ENCODE results near the gene MEP1A.

Gene MEP1A

GRCh38 chr6:46862381-46862780 is 69.2 kb downstream of the MEP1A start:
- H3K14ac ChIP-seq (ENCODE audit: low read length): no peak overlapping the region
- H3K27me3 ChIP-seq (ENCODE audit: control insufficient read depth in 3 of 3, insufficient read depth in 3 of 3, low read depth in 1 of 3, low read length in 3 of 3): no peaks in the 10 kb centered on the region
- no CpG with 5 or more reads among the region's 2 CpGs for WGBS, 2 donors (ENCODE audit: extremely low coverage in 2 of 2, insufficient read length in 2 of 2, insufficient replicate concordance in 1 of 2)
- H3K23ac ChIP-seq (ENCODE audit: low read depth, low read length, poor library complexity): no peak overlapping the region
- H3K4me2 ChIP-seq (ENCODE audit: insufficient read depth, low read length, poor library complexity, severe bottlenecking): no peak overlapping the region
- H2BK5ac ChIP-seq (ENCODE audit: low read length): no peak overlapping the region
- H3K9ac ChIP-seq (ENCODE audit: low read depth, low read length, poor library complexity): no peak overlapping the region
- H3K18ac ChIP-seq (ENCODE audit: low read length): no peak overlapping the region
- no peaks in the 10 kb centered on the region for H3K79me1 ChIP-seq (ENCODE audit: low read depth, low read length)
- H2BK120ac ChIP-seq (ENCODE audit: low read depth, low read length): no peak overlapping the region
- no peaks in the 10 kb centered on the region for H3K4me1 ChIP-seq (ENCODE audit: control insufficient read depth in 2 of 2, insufficient read depth in 1 of 2, low read depth in 1 of 2, low read length in 2 of 2)
- H3K27ac ChIP-seq (replicated peaks; ENCODE audit: low read length): no peak overlapping the region
- no peak overlapping the region for H4K8ac ChIP-seq (ENCODE audit: low read depth, low read length)
- H2BK15ac ChIP-seq (ENCODE audit: low read length): no peak overlapping the region
- no peak overlapping the region for H4K91ac ChIP-seq (ENCODE audit: low read depth, low read length, poor library complexity)
- DNase-seq (ENCODE audit: low spot score): no peak
- H2AFZ ChIP-seq (ENCODE audit: low read length): no peak overlapping the region
- H3K4ac ChIP-seq (ENCODE audit: low read length): no peak overlapping the region
- no peaks in the 10 kb centered on the region for H3K9me3 ChIP-seq (replicated peaks in 1 of 2; ENCODE audit: control insufficient read depth in 2 of 2, insufficient read depth in 1 of 2, low read depth in 1 of 2, low read length in 2 of 2)
- H3K36me3 ChIP-seq (replicated peaks in 1 of 2; ENCODE audit: control insufficient read depth in 2 of 2, insufficient read depth in 2 of 2, low read length in 2 of 2): no peaks in the 10 kb centered on the region
- no peak overlapping the region for H2AK5ac ChIP-seq (ENCODE audit: low read depth, low read length)
- no peak overlapping the region for H3K4me3 ChIP-seq (ENCODE audit: low read length in 2 of 2)
- H2BK12ac ChIP-seq (ENCODE audit: low read length): no peak overlapping the region

- Histone ChIP-seq H2BK5ac (ENCODE audit: low read length) (no peak overlapping the region), H4K91ac (ENCODE audit: low read depth, low read length, poor library complexity) (no peak overlapping the region), H3K9ac (ENCODE audit: low read depth, low read length, poor library complexity) (no peak overlapping the region), H3K9me3 (replicated peaks in 1 of 2; ENCODE audit: control insufficient read depth in 2 of 2, insufficient read depth in 1 of 2, low read depth in 1 of 2, low read length in 2 of 2) (no peaks in the 10 kb centered on the region), H3K4me1 (ENCODE audit: control insufficient read depth in 2 of 2, insufficient read depth in 1 of 2, low read depth in 1 of 2, low read length in 2 of 2) (no peaks in the 10 kb centered on the region), H3K4me3 (ENCODE audit: low read length in 2 of 2) (no peak overlapping the region), H2AFZ (ENCODE audit: low read length) (no peak overlapping the region), H4K8ac (ENCODE audit: low read depth, low read length) (no peak overlapping the region), H3K27ac (replicated peaks; ENCODE audit: low read length) (no peak overlapping the region), H3K36me3 (replicated peaks in 1 of 2; ENCODE audit: control insufficient read depth in 2 of 2, insufficient read depth in 2 of 2, low read length in 2 of 2) (no peaks in the 10 kb centered on the region), H3K23ac (ENCODE audit: low read depth, low read length, poor library complexity) (no peak overlapping the region), H2BK12ac (ENCODE audit: low read length) (no peak overlapping the region), H2AK5ac (ENCODE audit: low read depth, low read length) (no peak overlapping the region), H3K4ac (ENCODE audit: low read length) (no peak overlapping the region), H3K14ac (ENCODE audit: low read length) (no peak overlapping the region), H3K27me3 (ENCODE audit: control insufficient read depth in 3 of 3, insufficient read depth in 3 of 3, low read depth in 1 of 3, low read length in 3 of 3) (no peaks in the 10 kb centered on the region), H2BK120ac (ENCODE audit: low read depth, low read length) (no peak overlapping the region), H3K4me2 (ENCODE audit: insufficient read depth, low read length, poor library complexity, severe bottlenecking) (no peak overlapping the region), H2BK15ac (ENCODE audit: low read length) (no peak overlapping the region), H3K79me1 (ENCODE audit: low read depth, low read length) (no peaks in the 10 kb centered on the region), H3K18ac (ENCODE audit: low read length) (no peak overlapping the region)
- no CpG with 5 or more reads among the region's 3 CpGs for WGBS, 2 donors (ENCODE audit: extremely low coverage in 2 of 2, insufficient read length in 2 of 2, insufficient replicate concordance in 1 of 2)
- no peak for DNase-seq (ENCODE audit: low spot score)
These were observed 70.6 kb downstream of the MEP1A start for GRCh38 chr6:46863791-46864190.

- no peak overlapping the region for H3K18ac ChIP-seq (ENCODE audit: low read length)
- H2BK120ac ChIP-seq (ENCODE audit: low read depth, low read length): no peak overlapping the region
- H2BK15ac ChIP-seq (ENCODE audit: low read length): no peak overlapping the region
- no peak overlapping the region for H4K91ac ChIP-seq (ENCODE audit: low read depth, low read length, poor library complexity)
- H4K8ac ChIP-seq (ENCODE audit: low read depth, low read length): no peak overlapping the region
- no peak overlapping the region for H2BK5ac ChIP-seq (ENCODE audit: low read length)
- H2AK5ac ChIP-seq (ENCODE audit: low read depth, low read length): no peak overlapping the region
- no peaks in the 10 kb centered on the region for H3K4me1 ChIP-seq (ENCODE audit: control insufficient read depth in 2 of 2, insufficient read depth in 1 of 2, low read depth in 1 of 2, low read length in 2 of 2)
- WGBS, 2 donors (ENCODE audit: extremely low coverage in 2 of 2, insufficient read length in 2 of 2, insufficient replicate concordance in 1 of 2): no CpG with 5 or more reads among the region's 2 CpGs
- H3K23ac ChIP-seq (ENCODE audit: low read depth, low read length, poor library complexity): no peak overlapping the region
- H3K27ac ChIP-seq (replicated peaks; ENCODE audit: low read length): no peak overlapping the region
- H2AFZ ChIP-seq (ENCODE audit: low read length): no peak overlapping the region
- H2BK12ac ChIP-seq (ENCODE audit: low read length): no peak overlapping the region
- H3K27me3 ChIP-seq (ENCODE audit: control insufficient read depth in 3 of 3, insufficient read depth in 3 of 3, low read depth in 1 of 3, low read length in 3 of 3): no peaks in the 10 kb centered on the region
- no peaks in the 10 kb centered on the region for H3K9me3 ChIP-seq (replicated peaks in 1 of 2; ENCODE audit: control insufficient read depth in 2 of 2, insufficient read depth in 1 of 2, low read depth in 1 of 2, low read length in 2 of 2)
- no peak overlapping the region for H3K9ac ChIP-seq (ENCODE audit: low read depth, low read length, poor library complexity)
- no peaks in the 10 kb centered on the region for H3K79me1 ChIP-seq (ENCODE audit: low read depth, low read length)
- H3K4me2 ChIP-seq (ENCODE audit: insufficient read depth, low read length, poor library complexity, severe bottlenecking): no peak overlapping the region
- H3K4ac ChIP-seq (ENCODE audit: low read length): no peak overlapping the region
- no peak for DNase-seq (ENCODE audit: low spot score)
- no peak overlapping the region for H3K14ac ChIP-seq (ENCODE audit: low read length)
- no peak overlapping the region for H3K4me3 ChIP-seq (ENCODE audit: low read length in 2 of 2)
- H3K36me3 ChIP-seq (replicated peaks in 1 of 2; ENCODE audit: control insufficient read depth in 2 of 2, insufficient read depth in 2 of 2, low read length in 2 of 2): no peaks in the 10 kb centered on the region
These were observed 72.0 kb downstream of the MEP1A start for GRCh38 chr6:46865221-46865620.

- no peak overlapping the region for H3K4me3 ChIP-seq (ENCODE audit: low read length in 2 of 2)
- DNase-seq (ENCODE audit: low spot score): no peak
- WGBS, 2 donors (ENCODE audit: extremely low coverage in 2 of 2, insufficient read length in 2 of 2, insufficient replicate concordance in 1 of 2): no CpG with 5 or more reads among the region's 5 CpGs
These were observed 74.2 kb downstream of the MEP1A start for GRCh38 chr6:46867411-46867810.

More at GRCh38 chr6:46867411-46867810, 74.2 kb downstream of the MEP1A start:
- H3K9ac ChIP-seq (ENCODE audit: low read depth, low read length, poor library complexity): no peak overlapping the region
- no peaks in the 10 kb centered on the region for H3K27me3 ChIP-seq (ENCODE audit: control insufficient read depth in 3 of 3, insufficient read depth in 3 of 3, low read depth in 1 of 3, low read length in 3 of 3)
- no peaks in the 10 kb centered on the region for H3K36me3 ChIP-seq (replicated peaks in 1 of 2; ENCODE audit: control insufficient read depth in 2 of 2, insufficient read depth in 2 of 2, low read length in 2 of 2)
- H3K27ac ChIP-seq (replicated peaks; ENCODE audit: low read length): no peak overlapping the region
- H2AK5ac ChIP-seq (ENCODE audit: low read depth, low read length): no peak overlapping the region
- no peaks in the 10 kb centered on the region for H3K4me1 ChIP-seq (ENCODE audit: control insufficient read depth in 2 of 2, insufficient read depth in 1 of 2, low read depth in 1 of 2, low read length in 2 of 2)
- no peak overlapping the region for H2BK5ac ChIP-seq (ENCODE audit: low read length)
- H4K8ac ChIP-seq (ENCODE audit: low read depth, low read length): no peak overlapping the region
- no peak overlapping the region for H3K18ac ChIP-seq (ENCODE audit: low read length)
- no peaks in the 10 kb centered on the region for H3K79me1 ChIP-seq (ENCODE audit: low read depth, low read length)
- no peak overlapping the region for H3K4ac ChIP-seq (ENCODE audit: low read length)
- H2AFZ ChIP-seq (ENCODE audit: low read length): no peak overlapping the region
- H2BK15ac ChIP-seq (ENCODE audit: low read length): no peak overlapping the region
- H3K9me3 ChIP-seq (replicated peaks in 1 of 2; ENCODE audit: control insufficient read depth in 2 of 2, insufficient read depth in 1 of 2, low read depth in 1 of 2, low read length in 2 of 2): no peaks in the 10 kb centered on the region
- H2BK12ac ChIP-seq (ENCODE audit: low read length): no peak overlapping the region
- H3K23ac ChIP-seq (ENCODE audit: low read depth, low read length, poor library complexity): no peak overlapping the region
- no peak overlapping the region for H3K14ac ChIP-seq (ENCODE audit: low read length)
- no peak overlapping the region for H4K91ac ChIP-seq (ENCODE audit: low read depth, low read length, poor library complexity)
- H3K4me2 ChIP-seq (ENCODE audit: insufficient read depth, low read length, poor library complexity, severe bottlenecking): no peak overlapping the region
- H2BK120ac ChIP-seq (ENCODE audit: low read depth, low read length): no peak overlapping the region

Measured in neuronal stem cell (in vitro differentiated cells).